ENCODE results near the gene MAD1L1.
"Not testable (repeated sequence)": the region's sequence is repeated elsewhere in the genome, so short reads cannot be mapped to it uniquely, and the experiment has no call there.

The MAD1L1 gene

DNA sequence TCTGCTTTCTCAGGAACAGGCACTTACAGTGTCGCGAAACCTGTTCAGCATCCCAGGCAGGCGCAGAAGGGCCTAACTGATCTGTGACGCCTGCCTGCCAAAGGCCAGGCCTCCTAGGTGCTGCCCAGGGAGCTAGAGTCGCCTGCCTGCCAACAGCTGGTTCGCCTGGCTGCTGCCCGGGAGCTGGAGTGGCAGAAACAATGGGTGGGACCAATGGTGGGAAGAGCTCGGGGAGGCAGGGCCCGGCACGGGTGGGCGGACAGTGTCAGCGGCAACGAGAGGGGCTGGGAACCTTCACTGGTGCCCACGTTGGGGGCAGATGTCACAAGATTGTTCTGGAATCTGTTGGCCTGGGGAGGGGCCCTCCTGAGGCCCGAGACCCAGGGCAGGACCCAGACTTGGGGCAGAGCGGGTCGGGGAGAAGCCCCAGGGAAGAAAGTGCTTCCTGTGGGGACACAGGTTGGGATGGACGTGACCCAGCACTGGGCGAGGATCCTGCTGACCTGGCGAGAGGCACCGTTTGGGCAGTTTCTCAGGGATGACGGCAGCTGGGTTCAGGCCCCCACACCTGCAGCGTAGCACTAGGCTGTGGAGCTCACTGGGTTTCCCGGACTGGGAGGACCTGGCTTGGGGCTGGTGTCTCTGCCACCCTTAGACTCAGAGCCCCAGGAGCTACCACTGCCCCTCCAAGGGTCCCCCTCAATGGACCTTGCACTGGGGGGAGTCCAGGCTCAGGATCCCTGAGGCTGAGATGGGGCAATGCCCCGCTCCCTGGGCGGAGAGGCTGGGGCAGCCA is 380.8 kb downstream of the MAD1L1 start:
- DNase-seq (ENCODE audit: low spot score): no peak

DNA sequence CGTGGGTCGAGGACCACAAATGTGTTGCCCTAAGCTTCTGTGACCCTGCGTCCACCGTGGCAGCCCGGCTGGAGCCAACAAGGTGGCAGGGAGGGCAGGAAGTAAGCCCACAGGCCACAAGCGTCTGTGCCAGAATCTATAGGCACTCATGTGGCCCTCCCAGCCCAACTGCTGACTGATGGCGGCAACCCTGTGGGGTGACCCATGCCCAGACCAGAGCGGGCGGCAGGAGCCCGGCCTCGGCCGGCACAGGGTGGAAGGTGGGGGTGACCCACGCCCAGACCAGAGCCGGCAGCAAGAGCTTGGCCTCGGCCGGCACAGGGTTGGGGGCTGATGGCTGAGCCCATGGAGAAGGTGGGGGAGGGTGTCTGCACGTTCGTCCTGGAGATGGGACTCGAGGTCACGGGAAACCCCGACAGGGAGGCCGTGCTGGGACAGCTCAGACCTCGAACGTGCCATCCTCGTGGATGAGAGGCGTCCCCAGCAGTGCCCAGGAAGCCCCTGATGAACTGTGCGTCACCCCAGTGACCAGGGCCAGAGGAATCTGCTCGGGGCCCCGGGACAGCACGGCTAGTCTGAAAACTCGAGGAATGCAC is 381.7 kb downstream of the MAD1L1 start:
- no peak for DNase-seq (ENCODE audit: low spot score)

DNA sequence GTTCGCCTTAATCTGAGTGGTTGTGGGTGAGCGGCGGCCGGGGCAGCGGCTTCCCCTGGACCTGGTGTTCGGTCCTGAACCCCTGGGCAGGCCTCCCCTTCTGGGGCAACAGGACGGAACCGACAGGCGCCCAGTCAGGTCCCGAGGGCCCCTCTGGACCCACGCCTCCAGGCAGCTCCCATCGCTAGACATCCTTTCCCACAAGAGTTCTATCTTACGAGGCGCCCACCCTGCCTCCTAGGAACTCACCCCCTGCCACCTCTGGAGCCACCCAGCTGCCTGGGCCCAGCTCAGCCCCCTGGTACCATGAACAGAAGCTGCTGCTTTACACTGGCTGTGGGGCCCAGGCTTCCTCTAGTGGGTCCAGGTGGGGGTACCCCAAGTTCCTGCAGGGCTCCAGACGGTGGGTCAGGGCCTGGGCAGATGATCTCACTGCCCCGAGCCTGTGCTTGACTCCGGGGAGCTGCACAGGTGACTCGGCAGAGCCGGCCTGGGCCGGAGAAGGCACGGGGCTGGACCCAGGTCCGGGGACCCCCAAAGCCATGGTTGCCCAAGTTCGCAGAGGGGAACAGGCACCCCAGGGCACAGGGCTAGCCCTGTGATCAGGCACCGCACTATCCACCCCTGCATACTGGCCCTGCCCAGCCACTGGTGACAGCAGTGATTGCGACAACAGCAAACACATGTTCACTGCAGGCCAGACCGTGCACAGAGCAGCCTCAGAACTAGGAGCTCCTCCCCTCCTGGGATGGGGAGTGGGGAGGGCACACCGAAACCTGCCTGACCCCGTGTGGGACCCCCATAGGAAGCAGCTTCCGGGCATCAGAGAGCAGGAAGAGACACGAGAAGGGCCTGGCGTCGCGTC is 382.4 kb downstream of the MAD1L1 start:
- DNase-seq (ENCODE audit: low spot score): no peak

DNA sequence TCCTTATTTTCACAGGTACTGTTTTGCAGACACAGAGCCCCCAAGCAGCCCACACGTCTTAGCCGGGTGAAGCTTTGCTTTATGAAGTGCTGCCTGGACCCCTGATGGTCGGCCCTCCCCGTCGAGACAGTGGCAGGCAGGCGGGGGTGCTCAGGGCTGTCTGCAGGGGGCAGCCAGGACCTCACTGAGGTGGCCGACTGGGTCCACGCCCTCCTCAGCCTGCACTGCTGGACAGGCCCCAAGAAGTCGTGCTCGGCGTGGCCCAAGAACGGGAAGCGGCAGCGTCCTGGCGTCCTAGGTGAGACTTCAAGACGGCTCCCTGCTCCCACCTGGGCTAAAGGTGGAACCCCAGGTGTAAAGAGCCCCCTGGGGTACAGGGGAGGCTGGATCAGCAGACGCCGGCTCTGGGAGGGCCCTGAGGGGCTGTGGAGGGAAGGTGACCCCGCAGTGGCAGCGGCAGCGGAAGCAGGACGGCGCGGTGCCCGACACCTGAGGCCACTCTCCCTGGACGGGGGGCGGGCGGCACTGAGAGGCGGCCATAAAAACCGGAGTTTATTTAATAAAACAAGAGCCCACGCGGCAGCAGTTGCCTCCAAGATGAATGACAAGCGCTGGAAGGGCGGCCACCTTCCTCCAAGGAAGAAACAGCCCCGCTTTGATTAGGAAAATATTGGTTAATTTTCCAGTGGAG is 383.2 kb downstream of the MAD1L1 start:
- DNase-seq (ENCODE audit: low spot score): no peak

DNA sequence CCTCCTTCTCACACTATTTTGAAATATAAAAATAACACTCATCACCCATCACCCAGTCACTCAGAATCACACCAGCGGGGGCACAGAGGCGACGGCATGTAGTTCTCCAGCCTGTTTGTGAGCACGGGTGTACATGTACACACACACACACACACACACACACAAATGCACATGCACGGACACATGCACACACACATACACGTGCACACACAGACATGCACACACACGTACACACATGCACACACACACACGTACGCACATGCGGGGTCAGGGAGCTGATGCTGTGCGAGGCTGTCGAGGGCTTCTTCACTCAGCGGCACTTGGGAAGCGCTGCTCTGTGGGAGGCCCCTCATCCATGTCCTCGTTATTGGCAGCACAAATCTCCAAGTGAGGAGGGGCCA is 383.8 kb downstream of the MAD1L1 start:
- DNase-seq (ENCODE audit: low spot score): no peak

DNA sequence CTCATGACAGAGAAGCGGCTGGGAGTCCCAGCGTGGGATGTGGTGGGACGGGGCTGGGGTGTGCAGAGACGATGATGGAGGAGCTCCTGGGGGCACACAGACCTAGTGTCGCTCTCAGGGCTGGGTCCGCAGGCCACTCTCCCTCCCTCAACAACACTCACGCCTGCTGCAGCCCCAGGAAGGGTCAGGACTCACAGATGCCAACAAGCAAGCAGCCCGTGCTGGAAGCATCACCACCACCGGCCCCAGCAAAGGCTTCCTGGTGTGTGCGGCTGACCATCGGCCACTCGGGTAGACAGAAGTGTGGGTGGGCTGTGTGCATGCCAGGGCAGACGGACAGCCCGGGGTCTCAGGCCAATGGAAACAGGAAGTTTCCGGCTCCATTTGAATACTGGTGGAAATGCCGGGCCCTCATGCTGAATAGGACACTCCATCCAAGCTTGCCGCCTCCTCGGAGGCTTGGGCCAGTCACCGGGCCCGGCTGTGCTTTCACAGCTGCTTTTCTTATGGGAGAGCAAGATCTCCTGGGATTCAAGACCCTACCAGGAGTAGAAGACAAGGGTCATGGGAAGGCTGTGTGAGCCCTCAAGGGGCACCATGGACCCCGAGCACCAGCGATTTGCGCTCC is 384.6 kb downstream of the MAD1L1 start:
- no peak for DNase-seq (ENCODE audit: low spot score)

DNA sequence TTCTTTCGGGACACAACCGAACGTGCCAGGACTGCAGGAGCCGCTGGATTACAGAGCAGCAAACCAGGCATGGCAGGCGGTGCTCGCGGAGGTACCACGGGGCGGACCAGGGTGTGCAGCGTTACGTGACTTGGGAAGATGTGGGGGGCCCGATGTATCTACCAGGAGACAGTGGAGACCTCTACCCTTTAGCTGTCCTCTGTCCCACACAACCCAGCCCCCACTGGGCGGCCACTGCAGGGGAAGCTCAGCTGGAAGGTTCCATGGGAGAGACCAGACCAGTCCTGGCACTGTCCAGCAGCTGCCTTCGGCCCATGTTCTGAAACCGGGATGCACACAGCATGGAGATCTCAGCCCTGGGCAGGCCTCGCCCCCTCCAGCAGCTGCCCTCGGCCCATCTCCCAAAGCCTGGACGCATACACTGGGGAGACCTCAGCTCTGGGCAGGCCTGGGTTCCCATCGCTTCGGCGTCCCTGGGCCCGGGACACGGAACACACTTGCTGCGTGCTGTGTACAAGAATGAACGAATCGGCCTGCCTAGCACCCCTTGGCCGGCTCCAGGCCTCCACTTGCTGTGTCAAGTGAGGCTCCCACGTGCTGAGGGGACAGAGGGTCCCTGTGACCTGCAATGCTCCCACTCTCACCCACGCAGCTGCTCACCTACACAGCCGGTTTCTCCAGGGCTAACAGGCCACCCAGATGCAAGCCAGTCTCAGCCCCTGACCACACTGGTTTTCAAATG is 385.3 kb downstream of the MAD1L1 start:
- DNase-seq (ENCODE audit: low spot score): no peak

DNA sequence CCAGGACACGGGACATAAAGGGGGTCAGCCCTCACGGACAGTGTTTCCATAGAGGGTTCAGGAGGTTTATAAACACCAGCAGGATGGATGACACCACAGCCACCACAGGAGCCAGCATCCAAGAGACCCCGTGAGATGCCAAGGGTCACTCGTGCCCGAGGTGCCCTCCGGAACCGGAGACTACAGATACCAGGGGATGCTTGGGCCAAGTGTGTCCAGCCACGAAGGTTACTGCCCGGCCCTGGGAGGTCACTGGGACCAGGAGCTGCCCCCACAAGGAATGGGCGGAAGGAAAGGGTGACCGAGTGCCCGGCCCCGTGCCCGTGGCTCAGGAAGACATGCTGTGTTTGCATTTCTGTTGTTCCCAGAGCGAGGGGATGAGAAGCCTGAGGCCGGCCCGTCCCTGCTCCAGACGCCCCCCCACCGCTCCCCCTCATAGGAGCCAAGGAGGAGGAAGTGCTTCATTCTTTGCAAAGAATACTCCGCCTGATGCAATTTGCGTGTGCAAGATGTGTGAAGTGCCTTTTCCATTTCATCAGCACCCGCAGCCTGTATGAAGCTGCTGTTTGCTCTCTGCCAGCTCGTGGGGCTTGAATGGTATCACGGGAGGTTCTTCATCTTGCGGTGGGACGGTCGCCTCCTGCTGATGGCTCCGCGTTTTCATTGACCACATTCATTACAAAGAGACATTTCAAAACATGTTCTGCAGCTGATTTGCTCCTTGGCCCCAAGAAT is 386.2 kb downstream of the MAD1L1 start:
- DNase-seq (ENCODE audit: low spot score): no peak

DNA sequence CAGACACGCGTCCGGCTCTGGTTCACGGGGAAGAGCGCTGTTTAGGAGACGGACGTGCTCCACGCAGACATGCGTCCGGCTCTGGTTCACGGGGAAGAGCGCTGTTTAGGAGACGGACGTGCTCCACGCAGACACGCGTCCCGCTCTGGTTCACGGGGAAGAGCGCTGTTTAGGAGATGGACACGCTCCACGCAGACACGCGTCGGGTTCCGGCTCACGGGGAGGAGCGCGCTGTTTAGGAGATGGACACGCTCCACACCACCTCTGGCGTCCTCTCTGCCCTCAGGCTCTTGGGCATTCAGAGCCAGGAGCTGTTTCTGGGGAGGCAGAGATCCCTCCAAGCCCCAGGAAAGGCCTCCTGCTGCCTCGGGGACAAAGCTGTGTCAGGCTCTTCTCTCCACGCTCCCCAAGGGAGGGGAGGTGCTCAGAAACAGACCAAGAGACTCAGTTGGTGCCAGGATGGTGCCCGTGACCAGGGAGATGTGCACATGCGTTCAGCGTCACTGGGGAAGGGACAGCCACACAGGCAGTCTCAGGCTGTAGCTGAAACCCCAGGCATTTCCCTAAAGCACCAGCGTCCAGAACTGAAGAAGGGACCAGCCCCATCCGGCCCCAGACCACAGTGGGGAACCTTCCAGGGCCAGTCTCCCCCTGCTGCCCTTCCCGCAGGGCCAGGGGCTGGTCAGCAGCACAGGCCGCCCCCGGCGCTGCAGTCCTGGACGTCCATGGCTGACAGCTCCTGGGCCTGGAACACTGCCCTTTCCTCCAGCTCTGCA is 387.0 kb downstream of the MAD1L1 start:
- no peak for DNase-seq (ENCODE audit: low spot score)

DNA sequence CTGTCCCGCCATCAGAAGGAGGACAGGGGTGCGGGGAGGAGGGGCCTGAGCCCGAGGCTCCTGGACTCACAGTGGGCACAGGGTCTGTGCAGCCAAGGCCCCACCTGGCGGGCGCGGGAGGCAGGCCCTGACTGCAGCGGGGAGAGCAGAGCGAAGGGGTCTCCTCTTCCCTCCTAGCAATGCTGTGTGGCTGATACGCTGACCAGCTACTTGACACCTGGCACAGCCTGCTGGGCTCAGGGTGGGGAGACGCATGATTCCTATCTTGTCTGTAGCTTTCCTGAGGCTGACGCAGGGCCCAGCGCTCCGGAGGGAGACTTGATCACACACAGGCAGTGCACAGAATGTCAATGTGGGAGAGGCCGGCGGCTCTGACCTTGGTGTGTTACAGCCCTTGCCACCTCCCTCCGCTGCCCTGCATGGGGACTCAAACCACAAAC is 387.8 kb downstream of the MAD1L1 start:
- DNase-seq (ENCODE audit: low spot score): no peak

DNA sequence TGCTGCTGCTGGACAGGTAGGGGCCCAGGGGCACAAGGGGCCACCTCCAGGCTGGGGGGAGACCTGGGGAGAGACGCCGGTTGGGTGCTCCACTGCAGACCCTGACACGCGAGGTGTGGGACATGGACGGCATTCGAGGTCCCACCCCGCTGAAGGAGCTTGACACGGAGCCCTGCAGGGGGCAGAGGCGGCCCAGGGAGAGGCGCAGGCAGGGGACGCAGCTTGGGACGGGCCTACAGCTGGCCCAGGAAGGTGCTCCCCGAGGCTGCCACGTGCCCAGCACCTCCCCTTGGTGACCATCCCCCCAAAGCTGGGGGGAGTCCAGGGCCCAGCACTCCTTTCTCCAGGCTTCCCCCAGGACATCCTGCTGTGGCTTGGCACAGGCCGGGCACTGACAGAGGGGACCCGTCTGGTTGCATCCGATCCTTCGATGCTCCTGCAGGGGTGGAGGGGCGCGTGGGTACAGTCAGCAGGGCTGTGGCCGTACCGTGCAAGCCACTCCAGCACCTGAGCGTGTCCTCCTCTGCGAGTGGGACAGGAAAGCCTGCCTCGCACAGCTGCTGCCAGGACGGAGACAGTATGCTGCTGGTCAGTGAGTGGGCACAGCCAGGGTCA is 388.3 kb downstream of the MAD1L1 start:
- no peak for DNase-seq (ENCODE audit: low spot score)

DNA sequence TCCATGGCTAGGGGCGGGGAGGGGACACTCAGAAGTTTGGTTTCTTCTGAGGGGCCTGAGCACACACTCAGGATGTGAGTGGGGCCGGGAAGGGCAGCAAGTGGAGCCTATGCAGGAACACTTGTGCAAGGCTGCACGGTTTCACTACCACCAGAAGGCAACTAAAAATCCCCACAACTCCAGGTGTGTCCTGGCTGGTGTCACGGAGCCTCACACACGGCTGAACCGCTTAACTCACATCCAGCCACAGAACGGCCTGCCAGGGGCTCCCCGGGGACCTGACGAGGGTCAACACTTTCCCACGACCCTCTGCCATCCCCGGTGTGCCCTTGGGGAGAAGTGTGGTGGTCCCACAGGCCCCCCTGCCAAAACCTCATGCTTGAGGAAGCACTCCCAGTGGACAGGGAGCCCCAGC is 388.8 kb downstream of the MAD1L1 start:
- no peak for DNase-seq (ENCODE audit: low spot score)

DNA sequence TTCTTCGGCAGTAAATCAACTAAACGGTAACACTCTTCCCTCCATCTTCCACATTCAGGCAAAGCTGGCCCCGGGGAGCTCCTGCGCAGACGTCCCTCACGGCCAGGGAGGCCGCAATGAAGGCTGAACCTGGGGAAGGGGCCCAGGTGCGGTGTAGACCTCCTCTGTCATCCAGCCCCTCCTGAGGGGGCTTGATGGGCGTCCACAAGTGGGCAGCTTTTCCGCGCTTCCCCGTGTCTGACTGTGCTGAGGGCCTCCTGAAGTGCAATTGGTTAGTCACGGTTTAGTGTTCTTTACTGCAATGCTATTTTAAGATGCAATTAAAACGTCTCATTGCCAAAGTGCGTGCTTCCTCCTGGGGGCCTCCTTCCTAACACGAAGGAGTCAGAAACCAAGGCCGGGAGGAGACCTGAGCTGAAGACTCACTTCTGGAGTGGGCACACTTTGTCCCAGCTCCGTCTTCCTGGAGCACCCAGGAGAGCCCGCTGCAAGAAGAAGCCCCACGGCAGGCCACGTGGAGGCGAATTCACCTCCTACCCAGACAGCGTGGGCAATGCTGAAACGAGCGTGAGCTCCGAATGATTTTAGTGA is 389.4 kb downstream of the MAD1L1 start:
- DNase-seq (ENCODE audit: low spot score): no peak

DNA sequence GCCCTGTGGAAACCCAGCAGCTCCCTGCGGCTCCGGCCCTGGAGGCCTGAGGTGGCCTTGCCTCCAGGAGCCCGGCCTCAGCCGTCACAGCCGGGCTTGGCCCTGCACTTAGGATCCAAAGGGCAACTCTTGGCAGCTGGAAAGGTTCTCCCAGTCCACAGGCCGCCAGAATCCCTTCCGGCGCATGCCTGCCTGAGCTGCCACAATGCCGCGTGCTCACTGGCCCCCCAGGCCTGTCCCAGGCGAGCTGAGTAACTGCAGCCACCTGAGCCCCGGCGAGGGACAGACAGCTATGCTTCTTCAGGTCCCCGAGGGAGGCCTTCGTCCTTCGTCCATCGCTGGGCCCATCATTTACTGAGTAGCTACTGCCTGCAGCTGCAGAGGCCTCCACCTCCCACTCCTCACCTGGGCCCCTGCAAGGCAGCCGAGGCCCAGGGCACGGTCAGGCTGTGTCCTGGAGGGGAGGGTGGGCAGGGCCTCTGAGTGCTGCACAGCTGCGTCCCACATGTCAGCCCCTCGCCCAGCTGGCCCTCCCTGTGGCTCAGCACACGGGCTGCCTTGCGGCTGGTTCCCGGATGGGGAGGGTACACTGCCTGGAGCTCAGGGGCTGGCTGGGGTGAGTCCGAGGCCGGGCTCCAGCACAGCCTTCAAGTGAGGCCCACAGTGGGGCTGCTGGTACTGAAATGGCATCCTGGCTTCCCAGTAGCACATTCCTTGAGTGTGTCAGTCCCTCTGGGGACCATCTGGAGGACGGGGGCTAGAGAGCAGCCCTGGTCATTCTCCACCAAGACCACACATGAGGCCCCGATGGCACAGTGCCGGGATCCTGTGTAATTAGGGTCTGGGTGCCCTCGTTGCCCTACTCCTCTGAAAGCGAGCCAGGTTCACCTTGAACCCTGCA is 390.2 kb downstream of the MAD1L1 start:
- no peak for DNase-seq (ENCODE audit: low spot score)

DNA sequence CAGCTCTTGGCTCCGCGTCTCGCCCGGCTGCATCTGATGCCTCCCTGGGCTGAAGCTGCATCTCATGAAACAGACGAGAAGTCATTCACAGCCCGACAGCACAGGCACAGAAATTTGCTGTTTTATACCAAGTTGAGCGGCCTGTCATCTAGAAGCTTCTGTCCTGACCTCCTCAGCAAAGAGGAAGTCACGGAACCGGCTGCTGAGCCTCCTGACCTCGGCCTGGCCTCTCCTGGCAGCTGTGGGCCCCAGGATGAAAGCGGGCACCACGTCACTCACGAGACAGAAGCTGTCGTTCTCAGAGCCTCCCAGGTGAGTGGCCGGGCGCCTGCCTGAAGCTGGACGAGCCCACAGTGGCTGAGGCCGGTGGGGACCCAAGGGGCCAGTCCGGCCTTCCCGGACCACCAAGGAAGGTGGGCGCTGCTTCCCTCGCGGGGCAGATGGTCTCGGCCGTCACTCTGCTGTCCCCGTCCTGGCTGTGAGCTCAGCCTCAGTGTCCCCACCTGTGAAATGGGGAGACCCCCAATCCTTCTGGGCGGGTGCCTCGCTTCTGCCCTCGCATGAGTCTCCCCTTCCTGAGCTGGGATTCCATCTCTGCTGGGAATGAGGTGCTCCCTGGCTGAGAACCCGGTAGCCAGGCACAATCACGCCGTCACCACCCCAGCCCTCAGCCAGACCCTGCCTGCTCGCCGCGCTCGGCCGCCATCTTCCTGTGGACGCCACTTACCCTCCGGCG is 391.3 kb downstream of the MAD1L1 start:
- DNase-seq (ENCODE audit: low spot score): not testable (repeated sequence)

DNA sequence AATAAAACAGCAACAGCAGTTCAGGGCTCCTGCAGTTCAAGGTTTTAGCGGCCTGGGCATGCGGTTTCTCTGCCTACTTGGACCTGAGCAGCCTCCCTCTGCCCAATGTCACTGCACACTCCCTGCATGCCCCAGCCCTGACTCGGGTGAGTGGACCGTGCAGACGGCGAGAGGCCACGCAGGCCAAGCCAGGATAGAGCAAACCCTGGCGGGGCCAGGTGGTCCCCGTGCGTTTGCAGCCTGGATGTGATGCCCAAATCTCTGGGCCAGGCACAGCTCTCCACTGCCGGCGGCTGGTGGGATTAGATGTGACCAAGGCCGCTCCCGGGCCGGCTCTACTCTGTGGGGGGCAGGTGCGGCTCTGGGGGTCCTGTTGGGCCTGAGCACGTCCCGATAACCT is 392.0 kb downstream of the MAD1L1 start:
- not testable (repeated sequence) for DNase-seq (ENCODE audit: low spot score)

DNA sequence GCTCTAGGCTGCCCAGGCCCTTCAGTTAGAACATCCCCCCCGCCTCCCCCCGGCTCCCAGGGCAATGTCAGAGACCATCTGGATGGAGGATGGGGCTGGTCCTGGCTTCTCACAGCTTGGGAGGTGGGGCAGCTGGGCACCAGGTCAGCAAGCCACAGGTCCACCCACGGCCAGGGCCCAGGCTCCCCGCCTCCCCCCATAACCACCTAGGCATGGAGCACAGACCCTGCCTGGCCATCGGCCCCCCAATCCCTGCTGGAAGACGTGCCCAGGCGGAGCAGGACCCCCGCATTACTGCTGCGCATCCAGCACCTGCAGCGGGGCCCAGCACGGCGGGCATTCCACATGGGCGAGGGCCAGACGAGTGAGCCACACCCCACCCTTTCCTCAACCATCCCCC is 393.0 kb downstream of the MAD1L1 start:
- no peak for DNase-seq (ENCODE audit: low spot score)
